ENCODE data around the gene GANAB. TPM values are rescaled to one million over a fixed set of nuclear protein-coding genes. Genes with fewer than 3 reads are reported as not detected.
A peak's percentile ranks its signal among the peaks of the same experiment; 100 is the strongest.
"Not testable (repeated sequence)": the region's sequence is repeated elsewhere in the genome, so short reads cannot be mapped to it uniquely, and the experiment has no call there.

The GANAB gene
- total and polyA plus RNA-seq, 4 donors, result 104 to 266 (median 168) TPM

GRCh38 chr11:62656796-62657429, 10.5 kb upstream of the GANAB start:
- Histone ChIP-seq H3K4me1 (ENCODE audit: control insufficient read depth in 5 of 5, insufficient read depth in 5 of 5, low read length in 5 of 5) (peaks cover 0 to 6% (median 0%) of the 10 kb centered on the region in 5 donors), H3K4me3 (no peak overlapping the region), H3K27ac (ENCODE audit: low read depth in 1 of 2, low read length in 1 of 2) (no peak overlapping the region), H3K9ac (ENCODE audit: insufficient read depth in 1 of 2, low read length in 2 of 2) (no peak overlapping the region), H3K9me3 (ENCODE audit: control insufficient read depth in 4 of 4, insufficient read depth in 3 of 4, low read length in 3 of 4) (no peaks in the 10 kb centered on the region), H3K27me3 (ENCODE audit: control insufficient read depth in 3 of 3, insufficient read depth in 3 of 3, low read length in 2 of 3) (no peaks in the 10 kb centered on the region), H3K36me3 (ENCODE audit: control insufficient read depth in 4 of 4, insufficient read depth in 4 of 4, low read length in 4 of 4) (no peaks in the 10 kb centered on the region)
- ATAC-seq (ENCODE audit: insufficient read depth, low FRiP score) (no peak), DNase-seq (peak in 2 of 3 donors; percentile 53 to 58)
- TF ChIP-seq CTCF (IDR thresholded peaks at IDR 0.05; ENCODE audit: control extremely low read depth, extremely low read depth), result no peak
- WGBS, 2 donors, result 56 to 66% methylated on average over 5 of the region's 5 CpGs

GRCh38 chr11:62654297-62654696, 7.9 kb upstream of the GANAB start:
- Histone ChIP-seq H3K9me3 (ENCODE audit: control insufficient read depth in 4 of 4, insufficient read depth in 3 of 4, low read length in 3 of 4) (no peaks in the 10 kb centered on the region), H3K4me1 (ENCODE audit: control insufficient read depth in 5 of 5, insufficient read depth in 5 of 5, low read length in 5 of 5) (peaks cover 0 to 11% (median 0%) of the 10 kb centered on the region in 5 donors), H3K27me3 (ENCODE audit: control insufficient read depth in 3 of 3, insufficient read depth in 3 of 3, low read length in 2 of 3) (no peaks in the 10 kb centered on the region), H3K9ac (ENCODE audit: insufficient read depth in 1 of 2, low read length in 2 of 2) (no peak overlapping the region), H3K36me3 (ENCODE audit: control insufficient read depth in 4 of 4, insufficient read depth in 4 of 4, low read length in 4 of 4) (peaks cover 0 to 5% (median 1%) of the 10 kb centered on the region in 4 donors), H3K27ac (ENCODE audit: low read depth in 1 of 2, low read length in 1 of 2) (no peak overlapping the region), H3K4me3 (no peak overlapping the region)
- TF ChIP-seq CTCF (IDR thresholded peaks at IDR 0.05; ENCODE audit: control extremely low read depth, extremely low read depth), result no peak
- DNase-seq, result no peak
- WGBS, 2 donors, result 89 to 93% methylated on average over 11 of the region's 11 CpGs
- ATAC-seq (ENCODE audit: insufficient read depth, low FRiP score), result no peak

- H3K9me3 ChIP-seq (ENCODE audit: control insufficient read depth in 4 of 4, insufficient read depth in 3 of 4, low read length in 3 of 4), result no peaks in the 10 kb centered on the region
- peak overlapping the region; percentile 81 to 82 for H3K9ac ChIP-seq (ENCODE audit: insufficient read depth in 1 of 2, low read length in 2 of 2)
- H3K4me3 ChIP-seq, result peak overlapping the region; percentile 73
- DNase-seq (no peak), ATAC-seq (ENCODE audit: insufficient read depth, low FRiP score) (no peak)
- H3K36me3 ChIP-seq (ENCODE audit: control insufficient read depth in 4 of 4, insufficient read depth in 4 of 4, low read length in 4 of 4), result peaks cover 0 to 20% (median 14%) of the 10 kb centered on the region in 4 donors
- H3K4me1 ChIP-seq (ENCODE audit: control insufficient read depth in 5 of 5, insufficient read depth in 5 of 5, low read length in 5 of 5), result peaks cover 0 to 13% (median 0%) of the 10 kb centered on the region in 5 donors
- 30 to 34% methylated on average over 16 of the region's 16 CpGs for WGBS, 2 donors
- H3K27me3 ChIP-seq (ENCODE audit: control insufficient read depth in 3 of 3, insufficient read depth in 3 of 3, low read length in 2 of 3), result no peaks in the 10 kb centered on the region
- H3K27ac ChIP-seq (ENCODE audit: low read depth in 1 of 2, low read length in 1 of 2), result peak overlapping the region; percentile 87 to 93
- TF ChIP-seq CTCF (IDR thresholded peaks at IDR 0.05; ENCODE audit: control extremely low read depth, extremely low read depth), result no peak
Observed at GRCh38 chr11:62652161-62653006, 6.0 kb upstream of the GANAB start.

- Histone ChIP-seq H3K4me1 (ENCODE audit: control insufficient read depth in 5 of 5, insufficient read depth in 5 of 5, low read length in 5 of 5) (peaks cover 0 to 25% (median 6%) of the 10 kb centered on the region in 5 donors), H3K36me3 (ENCODE audit: control insufficient read depth in 4 of 4, insufficient read depth in 4 of 4, low read length in 4 of 4) (peaks cover 0 to 20% (median 16%) of the 10 kb centered on the region in 4 donors)
- not testable (repeated sequence) for ATAC-seq (ENCODE audit: insufficient read depth, low FRiP score); H3K9me3 ChIP-seq (ENCODE audit: control insufficient read depth in 4 of 4, insufficient read depth in 3 of 4, low read length in 3 of 4); H3K4me3 ChIP-seq; DNase-seq; H3K27me3 ChIP-seq (ENCODE audit: control insufficient read depth in 3 of 3, insufficient read depth in 3 of 3, low read length in 2 of 3); H3K9ac ChIP-seq (ENCODE audit: insufficient read depth in 1 of 2, low read length in 2 of 2); H3K27ac ChIP-seq (ENCODE audit: low read depth in 1 of 2, low read length in 1 of 2)
- WGBS, 2 donors, result 94 to 97% methylated on average over 12 of the region's 12 CpGs
Observed at GRCh38 chr11:62650283-62650682, 3.9 kb upstream of the GANAB start.
